Testis (tissue), 2 donors: ENCODE data around the gene ALDH1A3.

Experiments used
- CTCF ChIP-seq, 3 experiments: fragments of 450-650 bp in 2 of 3; fragments of 200-600 bp in 1 of 3; sonication (generic) in 1 of 3; IDR thresholded peaks; one replicate each; pipeline ENCODE4 v1.5.1; 2016 to 2019; ENCODE audit warnings: antibody characterized with exemption in 3 of 3, mild to moderate bottlenecking in 2 of 3, moderate library complexity in 1 of 3
- POLR2A ChIP-seq: fragments of 450-650 bp; IDR thresholded peaks from one replicate; pipeline ENCODE4 v1.6.1; 2017; ENCODE audit warnings: antibody characterized with exemption, mild to moderate bottlenecking, moderate library complexity

GRCh38 chr15:100890051-100890720 is 10.6 kb downstream of the ALDH1A3 start:
- TF ChIP-seq POLR2A = no peak
- no peak for TF ChIP-seq CTCF (IDR thresholded peaks at IDR 0.05)
